Right renal cortex interstitium (tissue), 3 donors: ENCODE measurements around the gene AR. TPM values are rescaled to one million over a fixed set of nuclear protein-coding genes. Genes with fewer than 3 reads are reported as not detected.

Source experiments
- DNase-seq, 3 donors: peaks; one replicate each; pipeline ENCODE4 v3.0.0-alpha.2; 2013; ENCODE audit warnings: low read depth in 3 of 3, low spot score in 2 of 3
- polyA plus RNA-seq, 3 donors: library from polyadenylated mRNA; unstranded; fragments of 120-200 nt; gene quantifications; one replicate each; pipeline ENCODE4 v1.2.1, GENCODE V29; 2013; ENCODE audit not compliant: insufficient read length in 3 of 3

Gene AR
- polyA plus RNA-seq, 3 donors, result 3.5 to 4.0 (median 3.6) TPM

GRCh38 chrX:67723580-67724351, 179.9 kb downstream of the AR start:
- DNase-seq, result no peak

- no peak for DNase-seq
These were observed 180.7 kb downstream of the AR start for GRCh38 chrX:67724359-67725110.

GRCh38 chrX:67725471-67725870, 181.7 kb downstream of the AR start:
- DNase-seq, result no peak

GRCh38 chrX:67726018-67726417, 182.2 kb downstream of the AR start:
- no peak for DNase-seq

GRCh38 chrX:67727576-67727975, 183.8 kb downstream of the AR start:
- DNase-seq, result no peak

- DNase-seq, result no peak
These were observed 186.5 kb downstream of the AR start for GRCh38 chrX:67730296-67730695.

- DNase-seq, result no peak
These were observed 187.2 kb downstream of the AR start for GRCh38 chrX:67731061-67731460.

- no peak for DNase-seq
These were observed 189.0 kb downstream of the AR start for GRCh38 chrX:67732864-67733263.

- DNase-seq, result no peak
These were observed 190.4 kb downstream of the AR start for GRCh38 chrX:67734111-67734753.

GRCh38 chrX:67749536-67749935, 205.7 kb downstream of the AR start:
- DNase-seq, result no peak

GRCh38 chrX:67750694-67751093, 206.9 kb downstream of the AR start:
- no peak for DNase-seq

- no peak for DNase-seq
These were observed 215.2 kb downstream of the AR start for GRCh38 chrX:67759018-67759417.

GRCh38 chrX:67777148-67777547, 233.3 kb downstream of the AR start:
- DNase-seq, result no peak

- DNase-seq, result no peak
These were observed 235.3 kb downstream of the AR start for GRCh38 chrX:67779099-67779498.
